NCI-H1092 treated with DMSO at 0.1 percent for 48 hours (cell line): ENCODE measurements around the gene EML2.
"Not testable (repeated sequence)": the region's sequence is repeated elsewhere in the genome, so short reads cannot be mapped to it uniquely, and the experiment has no call there.

Source experiments
- DNase-seq: peaks from one replicate; lab custom pipeline; 2025; lab: John Stamatoyannopoulos, UW

Gene EML2, protein sequence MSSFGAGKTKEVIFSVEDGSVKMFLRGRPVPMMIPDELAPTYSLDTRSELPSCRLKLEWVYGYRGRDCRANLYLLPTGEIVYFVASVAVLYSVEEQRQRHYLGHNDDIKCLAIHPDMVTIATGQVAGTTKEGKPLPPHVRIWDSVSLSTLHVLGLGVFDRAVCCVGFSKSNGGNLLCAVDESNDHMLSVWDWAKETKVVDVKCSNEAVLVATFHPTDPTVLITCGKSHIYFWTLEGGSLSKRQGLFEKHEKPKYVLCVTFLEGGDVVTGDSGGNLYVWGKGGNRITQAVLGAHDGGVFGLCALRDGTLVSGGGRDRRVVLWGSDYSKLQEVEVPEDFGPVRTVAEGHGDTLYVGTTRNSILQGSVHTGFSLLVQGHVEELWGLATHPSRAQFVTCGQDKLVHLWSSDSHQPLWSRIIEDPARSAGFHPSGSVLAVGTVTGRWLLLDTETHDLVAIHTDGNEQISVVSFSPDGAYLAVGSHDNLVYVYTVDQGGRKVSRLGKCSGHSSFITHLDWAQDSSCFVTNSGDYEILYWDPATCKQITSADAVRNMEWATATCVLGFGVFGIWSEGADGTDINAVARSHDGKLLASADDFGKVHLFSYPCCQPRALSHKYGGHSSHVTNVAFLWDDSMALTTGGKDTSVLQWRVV

DNA sequence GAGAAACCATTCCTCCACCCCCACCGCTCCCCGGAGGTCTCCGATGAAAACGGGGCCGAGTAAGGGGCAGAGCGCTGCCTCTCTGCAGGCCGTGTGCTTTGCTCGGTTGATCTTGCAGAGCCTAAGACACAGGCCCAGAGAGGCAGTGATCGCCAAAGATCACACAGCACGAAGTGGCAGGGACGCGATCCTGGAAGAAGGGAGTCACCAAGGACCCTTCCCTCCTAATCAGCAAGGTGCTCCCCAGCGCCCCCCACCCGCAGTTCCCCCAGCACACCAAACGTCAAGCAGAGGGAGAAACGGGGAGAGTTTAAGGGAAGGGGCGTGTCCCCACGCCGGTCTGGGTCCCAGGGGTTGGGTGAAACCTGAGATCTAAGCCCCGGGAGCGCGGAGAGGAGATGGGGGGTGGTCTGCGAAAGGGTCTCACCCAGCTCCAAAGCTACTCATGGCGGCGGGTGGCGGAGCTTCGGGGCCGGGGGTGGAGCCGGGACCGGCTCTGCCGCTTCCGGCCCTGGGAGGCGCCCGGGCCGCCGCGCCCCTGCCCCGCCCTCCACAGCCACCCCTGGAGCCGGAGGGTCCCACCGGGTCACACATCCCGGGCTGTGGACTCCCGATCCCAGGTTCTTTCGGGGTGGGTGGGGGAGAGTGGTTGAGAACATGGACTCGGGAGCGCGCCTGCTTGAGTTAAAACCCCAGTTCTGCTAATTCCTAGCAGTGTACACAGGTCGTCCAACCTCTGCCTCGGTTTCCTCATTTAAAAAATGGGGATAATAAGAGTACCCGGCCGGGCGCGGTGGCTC, at the start of gene EML2:
Gene EML2, minus strand, starts transcription at position 468 of the 800 bp plus-strand sequence. Its CDS starts 21 bp downstream, at position 447.
- DNase-seq = peak; percentile 13

DNA sequence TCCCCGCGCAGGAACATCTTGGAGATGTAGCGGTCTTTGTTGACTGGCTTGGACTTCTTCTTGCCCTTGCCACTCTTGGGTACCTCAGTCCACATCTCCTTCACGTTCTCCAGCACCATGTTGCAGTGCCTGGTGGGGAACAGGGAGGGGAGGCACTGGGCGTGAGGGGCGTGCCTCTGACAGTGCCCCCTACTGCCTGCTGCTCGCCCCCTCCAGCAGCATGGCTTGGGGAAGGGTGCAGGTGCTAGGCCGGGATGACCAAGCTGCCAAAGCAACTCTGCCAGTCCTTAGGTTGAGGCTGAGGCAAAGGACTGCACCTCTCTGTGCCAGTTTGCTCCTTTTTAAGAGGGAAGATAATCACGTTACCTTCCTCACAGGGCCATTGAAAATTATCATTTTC, 48.4 kb upstream of the EML2 start:
- DNase-seq = no peak

DNA sequence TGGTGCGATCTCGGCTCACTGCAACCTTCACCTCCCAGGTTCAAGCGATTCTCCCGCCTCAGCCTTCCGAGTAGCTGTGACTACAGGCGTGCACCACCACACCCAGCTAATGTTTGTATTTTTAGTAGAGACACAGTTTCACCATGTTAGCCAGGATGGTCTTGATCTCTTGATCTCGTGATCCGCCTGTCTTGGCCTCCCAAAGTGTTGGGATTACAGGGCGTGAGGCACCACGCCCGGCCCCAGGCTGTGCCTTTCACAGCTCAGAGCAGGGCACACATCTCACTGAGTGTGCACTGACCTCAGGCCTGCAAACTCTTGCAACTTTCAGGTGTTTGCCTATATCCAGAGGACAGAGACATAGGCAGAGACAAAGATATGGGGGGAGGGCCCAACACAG, 45.8 kb upstream of the EML2 start:
- not testable (repeated sequence) for DNase-seq

DNA sequence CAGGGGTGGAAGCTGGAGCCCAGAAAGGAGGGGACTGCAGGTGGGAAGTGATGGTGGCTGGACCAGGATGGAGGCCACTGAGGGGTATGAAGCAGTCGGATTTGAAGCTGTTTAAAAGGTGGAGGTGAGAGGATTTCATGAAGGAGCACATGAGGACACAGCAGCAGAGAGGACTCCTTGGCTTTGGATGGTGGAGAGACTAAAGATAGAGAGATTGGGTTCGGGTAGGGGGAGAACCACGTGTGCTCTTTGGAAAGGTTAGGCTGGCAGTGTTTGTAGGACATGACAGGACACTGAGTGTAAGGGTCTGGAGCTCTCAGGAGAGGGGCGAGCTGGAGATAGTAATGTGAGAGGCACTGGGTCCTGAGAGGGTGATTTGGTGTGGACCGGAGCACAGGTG, 43.7 kb upstream of the EML2 start:
- DNase-seq = no peak

DNA sequence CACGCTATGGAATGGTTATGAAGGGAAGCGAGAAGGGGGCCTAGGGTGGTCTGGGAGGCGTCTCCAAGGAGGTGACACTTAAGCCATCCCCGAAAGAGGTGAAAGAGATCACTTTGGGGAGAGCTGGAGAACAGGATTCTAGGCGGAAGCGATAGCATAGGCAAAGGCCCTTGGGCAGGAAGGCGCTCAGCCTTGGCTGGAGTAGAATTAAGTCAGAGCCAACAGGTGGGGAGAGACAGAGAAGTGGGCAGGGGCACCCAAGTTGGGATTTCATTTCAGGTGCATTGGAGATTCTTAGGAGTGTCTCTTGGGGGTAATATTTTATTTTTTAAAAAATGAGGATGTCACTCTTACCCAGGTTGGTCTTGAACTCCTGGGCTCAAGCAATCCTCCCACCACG, 42.9 kb upstream of the EML2 start:
- no peak for DNase-seq

DNA sequence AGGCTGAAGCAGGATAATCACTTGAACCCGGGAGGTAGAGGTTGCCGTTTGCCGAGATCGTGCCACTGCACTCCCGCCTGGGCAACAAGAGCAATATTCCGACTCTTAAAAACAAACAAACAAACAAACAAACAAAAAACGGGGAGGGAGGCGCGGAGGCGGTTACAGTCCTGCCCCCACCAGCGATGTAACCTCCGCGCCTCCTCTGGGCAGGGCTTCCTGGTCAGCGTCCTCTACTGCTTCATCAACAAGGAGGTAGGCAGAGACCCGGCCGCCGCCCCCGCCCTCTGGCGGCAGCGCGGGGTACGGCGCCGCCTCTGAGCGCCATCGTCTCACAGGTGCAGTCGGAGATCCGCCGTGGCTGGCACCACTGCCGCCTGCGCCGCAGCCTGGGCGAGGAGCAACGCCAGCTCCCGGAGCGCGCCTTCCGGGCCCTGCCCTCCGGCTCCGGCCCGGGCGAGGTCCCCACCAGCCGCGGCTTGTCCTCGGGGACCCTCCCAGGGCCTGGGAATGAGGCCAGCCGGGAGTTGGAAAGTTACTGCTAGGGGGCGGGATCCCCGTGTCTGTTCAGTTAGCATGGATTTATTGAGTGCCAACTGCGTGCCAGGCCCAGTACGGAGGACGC, 42.3 kb upstream of the EML2 start:
- DNase-seq = peak; percentile 80

DNA sequence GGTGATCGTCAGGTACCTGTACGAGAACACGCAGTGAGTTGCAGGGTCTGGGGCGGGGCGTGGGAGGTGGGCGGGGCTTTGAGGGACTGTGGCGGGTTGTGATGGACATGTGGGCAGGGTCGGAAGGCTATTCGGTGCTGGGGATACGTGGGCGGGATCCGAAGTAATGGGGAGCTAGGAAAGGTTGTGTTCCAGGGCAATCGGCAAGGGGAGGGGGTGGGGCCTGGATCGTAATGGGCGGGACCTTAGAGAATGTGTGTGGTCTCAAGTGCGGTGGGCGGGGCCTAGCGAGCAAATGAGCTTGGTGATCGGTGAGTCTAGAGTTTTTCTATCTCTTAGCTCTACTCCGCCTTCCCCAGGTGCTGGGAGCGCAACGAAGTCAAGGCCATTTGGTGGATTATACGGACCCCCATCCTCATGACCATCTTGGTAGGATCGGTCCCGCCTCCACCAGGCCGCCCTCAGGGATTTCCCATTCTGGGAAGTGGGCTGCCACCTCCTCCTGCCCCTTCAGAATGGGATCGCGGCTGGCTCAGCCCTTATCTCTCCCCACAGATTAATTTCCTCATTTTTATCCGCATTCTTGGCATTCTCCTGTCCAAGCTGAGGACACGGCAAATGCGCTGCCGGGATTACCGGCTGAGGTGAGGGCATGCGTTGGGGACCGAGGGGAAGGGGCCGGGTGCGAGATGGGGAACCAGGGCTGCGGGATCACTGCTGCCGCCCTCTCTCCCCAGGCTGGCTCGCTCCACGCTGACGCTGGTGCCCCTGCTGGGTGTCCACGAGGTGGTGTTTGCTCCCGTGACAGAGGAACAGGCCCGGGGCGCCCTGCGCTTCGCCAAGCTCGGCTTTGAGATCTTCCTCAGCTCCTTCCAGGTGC, 38.4 kb upstream of the EML2 start:
- DNase-seq = peak; percentile 39

DNA sequence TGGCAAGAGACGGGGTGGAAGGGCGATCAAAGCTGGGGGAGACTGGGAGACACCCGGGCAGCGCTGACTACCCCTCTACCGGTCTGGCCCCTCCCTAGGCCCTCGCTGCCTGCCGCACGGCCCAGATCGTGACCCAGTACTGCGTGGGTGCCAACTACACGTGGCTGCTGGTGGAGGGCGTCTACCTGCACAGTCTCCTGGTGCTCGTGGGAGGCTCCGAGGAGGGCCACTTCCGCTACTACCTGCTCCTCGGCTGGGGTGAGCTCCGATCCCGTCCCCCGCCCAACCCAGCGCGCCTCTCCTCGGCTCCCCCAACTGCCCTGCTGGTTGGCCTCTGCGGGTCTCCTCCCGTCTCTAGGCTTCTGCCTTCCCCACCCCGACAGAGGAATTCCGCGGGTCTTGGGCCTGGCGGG, 37.7 kb upstream of the EML2 start:
- no peak for DNase-seq

DNA sequence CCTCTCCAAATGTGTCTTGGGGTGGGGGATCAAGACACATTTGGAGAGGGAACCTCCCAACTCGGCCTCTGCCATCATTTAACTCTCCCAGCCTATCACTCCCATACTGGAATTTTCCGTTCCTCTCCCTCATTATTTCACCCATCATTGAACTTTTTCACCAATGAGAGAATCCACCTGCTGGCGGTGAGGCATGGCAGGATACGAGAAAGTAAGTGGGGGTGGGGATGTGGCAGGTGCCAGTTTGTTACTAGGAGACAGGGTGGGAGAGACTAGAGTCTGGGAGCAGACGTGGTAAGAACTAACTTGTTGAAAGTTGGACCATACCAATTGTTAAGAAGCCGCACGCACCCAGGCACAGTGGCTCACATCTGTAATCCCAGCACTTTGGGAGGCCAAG, 35.7 kb upstream of the EML2 start:
- no peak for DNase-seq

DNA sequence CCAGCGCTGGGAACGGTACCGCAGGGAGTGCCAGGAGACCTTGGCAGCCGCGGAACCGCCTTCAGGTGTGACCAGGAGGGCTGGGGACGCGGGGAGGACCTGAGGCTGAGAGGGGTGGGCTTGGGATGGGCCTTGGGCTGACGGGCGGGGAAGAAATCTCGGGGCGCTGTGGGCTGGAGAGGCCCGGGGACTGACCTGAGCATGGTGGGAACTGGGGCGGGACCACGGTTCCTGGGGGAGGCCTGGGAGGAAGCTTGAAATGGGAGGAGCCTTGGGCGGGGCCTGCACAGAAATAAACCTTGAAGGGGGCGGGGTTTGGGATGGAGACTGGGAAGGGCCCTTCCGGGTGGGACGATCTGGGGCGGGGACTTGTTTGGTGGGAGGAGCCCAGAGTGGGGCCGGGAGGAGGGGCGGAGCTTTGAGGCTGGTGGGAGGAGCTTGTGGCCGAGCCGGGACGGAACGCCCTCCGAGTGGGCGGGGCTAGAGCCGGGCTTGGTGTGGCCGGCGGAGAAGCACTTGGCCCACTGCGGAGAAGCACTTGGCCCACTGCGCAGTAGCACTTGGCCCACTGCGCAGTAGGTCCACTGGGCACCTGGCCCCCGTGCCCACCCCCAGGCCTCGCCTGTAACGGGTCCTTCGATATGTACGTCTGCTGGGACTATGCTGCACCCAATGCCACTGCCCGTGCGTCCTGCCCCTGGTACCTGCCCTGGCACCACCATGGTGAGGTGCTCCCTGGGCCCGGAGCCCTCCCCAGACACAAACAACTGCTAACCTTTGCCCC, 31.7 kb upstream of the EML2 start:
- no peak for DNase-seq

DNA sequence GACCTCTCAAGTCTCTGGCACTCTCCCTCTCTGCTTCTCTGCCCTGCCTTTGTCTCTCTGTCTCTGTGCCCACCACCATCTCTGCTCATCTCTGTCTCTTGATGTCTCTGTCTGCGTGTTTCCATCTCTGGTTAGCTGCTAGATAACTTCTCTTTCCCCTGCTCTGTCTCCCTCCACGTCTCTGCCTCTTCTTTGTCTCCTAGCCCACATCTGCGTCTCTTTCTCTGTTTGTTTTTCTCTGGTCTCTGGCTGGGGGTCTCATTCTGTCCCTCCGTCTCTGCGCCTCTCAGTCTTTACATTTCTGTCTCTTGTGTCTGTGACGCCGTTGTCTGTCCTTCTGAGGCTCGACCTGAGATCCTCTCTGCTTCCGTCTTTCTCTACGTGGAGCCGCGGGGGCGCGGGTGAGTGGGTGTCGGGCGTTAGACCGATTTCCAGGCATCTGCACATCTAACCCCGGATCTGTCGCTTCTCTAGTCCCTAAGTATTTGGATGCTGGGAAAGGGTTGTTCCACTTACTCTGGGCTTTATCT, 29.2 kb upstream of the EML2 start:
- DNase-seq = peak; percentile 2

DNA sequence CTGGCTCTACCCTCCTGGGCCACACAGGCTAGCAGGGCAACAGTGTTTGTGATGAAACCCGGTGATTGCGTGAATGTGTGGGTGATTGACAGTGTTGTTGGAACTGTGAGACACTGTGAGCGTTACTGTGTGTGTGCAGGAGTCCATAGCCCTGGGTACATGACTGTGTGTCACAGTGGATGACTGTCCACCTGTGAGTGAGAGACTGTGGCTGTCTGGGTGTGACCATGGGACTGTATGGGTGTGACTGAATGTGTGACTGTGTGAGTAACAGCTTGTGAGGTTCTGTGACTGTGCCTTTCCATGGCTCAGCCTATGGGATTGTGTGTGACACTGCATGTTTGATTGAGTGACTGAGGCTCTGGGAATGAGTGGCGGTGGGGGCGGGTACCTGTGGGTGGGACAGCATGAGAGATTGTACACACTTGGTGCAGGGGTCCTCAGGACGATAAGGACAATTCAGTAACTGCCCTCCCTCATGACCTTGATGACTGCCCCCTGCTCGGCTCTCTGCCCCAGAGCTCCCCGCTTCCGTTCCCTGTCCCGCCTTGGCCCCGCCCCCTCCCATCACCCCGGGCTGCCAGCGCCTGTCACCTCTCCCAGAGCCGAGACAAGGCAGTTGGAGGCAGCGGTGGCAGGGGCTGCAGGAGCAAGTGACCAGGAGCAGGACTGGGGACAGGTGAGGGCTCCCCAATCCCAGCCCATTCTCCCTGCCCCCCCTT, 28.6 kb upstream of the EML2 start, which contains the start of gene GIPR:
Gene GIPR, plus strand, starts transcription at position 602 of the 722 bp plus-strand sequence. CDS start 1,300 bp downstream, outside the sequence.
- peak; percentile 2 for DNase-seq

DNA sequence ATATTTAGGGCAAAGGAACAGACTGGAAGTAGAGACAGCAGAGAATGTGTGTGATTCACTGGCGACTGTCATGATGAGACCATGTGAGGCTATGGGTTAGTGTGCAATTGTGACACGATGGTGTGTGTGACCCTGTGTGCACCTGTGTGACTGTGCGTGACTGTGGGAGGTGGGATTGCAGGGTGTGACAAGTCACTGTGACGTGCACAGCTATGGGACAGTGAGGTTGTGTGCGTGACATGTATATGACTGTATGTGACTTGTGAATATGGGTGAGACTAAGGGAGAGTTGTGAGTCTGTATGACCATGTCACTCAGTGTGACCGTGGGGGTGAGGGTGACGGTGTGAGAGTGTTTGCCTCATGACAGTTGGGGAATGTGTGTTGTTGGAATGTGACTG, 25.4 kb upstream of the EML2 start:
- no peak for DNase-seq

DNA sequence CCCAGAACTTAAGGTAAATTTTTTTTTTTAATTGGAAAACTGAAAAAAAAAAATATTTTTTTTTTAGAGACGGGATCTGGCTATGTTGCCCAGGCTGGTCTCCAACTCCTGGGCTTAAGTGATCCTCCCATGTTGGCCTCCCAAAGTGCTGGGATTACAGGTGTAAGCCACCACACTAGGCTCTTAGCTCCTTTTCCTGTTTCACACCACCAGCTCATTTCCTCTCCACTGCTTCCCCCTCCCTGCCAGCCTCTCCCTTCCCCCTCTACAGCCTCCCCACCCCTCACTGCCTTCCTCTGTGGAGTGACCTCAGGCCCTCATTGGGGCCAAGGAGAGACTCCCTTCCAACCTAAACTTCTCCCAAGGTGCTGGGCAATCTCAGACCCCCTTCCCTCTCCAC, 24.6 kb upstream of the EML2 start:
- DNase-seq = no peak

DNA sequence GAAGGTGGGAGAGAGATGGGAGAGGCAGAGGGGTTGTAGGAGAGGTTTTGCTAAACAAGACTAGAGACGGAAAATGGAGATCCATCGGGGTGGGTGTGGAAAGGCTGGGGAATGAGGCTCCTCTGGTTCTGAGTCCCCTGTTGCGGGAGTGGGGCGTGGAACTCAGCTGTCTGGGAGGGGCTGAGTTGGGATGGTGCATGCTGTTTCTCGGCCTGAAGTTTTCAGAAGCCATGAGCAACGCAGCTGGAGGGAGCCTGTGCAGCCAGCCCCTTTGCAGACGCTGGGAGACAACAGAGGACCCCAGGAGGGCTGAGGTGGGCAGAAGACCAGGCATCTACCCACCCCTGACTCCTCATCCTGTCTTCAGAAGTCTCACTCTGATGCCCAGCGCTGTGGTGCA, 21.4 kb upstream of the EML2 start:
- no peak for DNase-seq

DNA sequence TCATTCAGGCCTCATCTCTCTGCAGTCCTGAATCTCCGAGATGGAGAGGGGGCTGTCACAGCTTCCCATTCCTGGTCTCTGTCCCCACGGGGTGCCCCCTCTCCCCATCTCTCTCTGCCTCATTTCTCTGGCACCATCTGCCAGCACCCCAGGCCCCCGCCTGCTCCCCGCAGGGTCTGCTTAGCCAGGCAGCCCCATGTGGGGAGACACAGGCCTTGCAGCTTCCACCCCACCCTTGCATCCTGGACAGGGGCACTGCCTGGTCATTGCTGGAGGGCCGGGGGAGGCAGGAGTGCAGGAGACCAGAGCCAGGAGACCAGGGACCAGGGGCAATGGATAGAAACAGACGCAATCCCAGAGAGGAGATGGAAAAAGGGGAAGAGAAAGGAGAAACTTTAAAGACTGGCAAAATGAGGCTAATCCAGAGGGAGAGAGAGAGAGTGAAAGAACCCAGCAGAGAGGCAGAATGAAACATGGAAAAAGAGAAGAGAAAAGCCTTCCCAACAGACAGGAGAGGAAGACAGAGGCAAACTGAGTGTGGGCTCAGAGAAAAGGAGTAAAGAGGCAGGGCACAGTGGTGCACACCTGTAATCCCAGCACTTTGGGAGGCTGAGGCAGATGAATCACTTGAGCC, 20.0 kb upstream of the EML2 start:
- DNase-seq = no peak

DNA sequence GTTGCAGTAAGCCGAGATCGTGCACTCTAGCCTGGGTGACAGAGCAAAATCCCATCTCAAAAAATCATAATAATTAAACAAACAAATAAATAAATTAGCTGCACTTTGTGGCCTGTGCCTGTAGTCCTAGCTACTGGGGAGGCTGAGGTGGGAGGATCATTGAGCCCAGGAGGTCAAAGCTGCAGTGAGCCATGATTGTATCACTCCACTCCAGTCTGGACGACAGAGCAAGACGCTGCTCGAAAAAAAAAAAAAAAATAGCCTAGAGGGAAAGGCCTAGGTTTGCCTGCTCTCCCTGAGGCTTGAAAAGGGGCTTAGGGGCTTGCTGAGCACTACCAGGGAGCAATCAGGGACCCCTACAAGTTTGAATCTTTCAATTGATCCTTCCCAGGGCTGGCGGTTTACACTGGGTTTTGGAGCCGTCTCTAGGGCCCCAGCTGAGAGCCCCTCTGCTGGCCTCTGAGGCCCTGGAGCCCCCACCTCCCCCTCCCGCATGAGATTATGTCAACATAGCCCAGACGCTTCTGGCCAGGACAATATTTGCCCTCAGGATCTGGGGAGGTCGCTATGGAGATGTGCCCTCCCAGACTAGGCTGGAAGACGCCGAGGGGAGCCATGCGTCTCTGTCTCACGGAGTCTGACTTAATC, 18.4 kb upstream of the EML2 start:
- DNase-seq = peak; percentile 36

DNA sequence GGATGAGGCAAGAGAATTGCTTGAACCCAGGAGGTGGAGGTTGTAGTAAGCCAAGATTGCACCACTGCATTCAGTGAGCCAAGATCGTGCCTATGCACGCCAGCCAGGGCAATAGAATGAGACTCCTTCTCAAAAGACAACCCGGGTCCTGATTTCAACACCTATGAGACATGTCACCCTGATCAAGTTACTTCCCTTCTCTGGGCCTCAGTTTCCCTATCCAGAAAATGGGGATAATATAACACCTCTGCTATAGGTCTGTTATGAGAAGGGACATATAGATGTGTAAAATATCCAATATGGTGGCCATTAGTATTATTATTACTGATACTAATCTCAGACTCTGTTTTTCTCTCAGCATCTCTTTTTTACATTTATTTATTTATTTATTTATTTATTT, 15.9 kb upstream of the EML2 start:
- no peak for DNase-seq
